ENCODE measurements around the gene TMEM132C. TPM values are rescaled to one million over a fixed set of nuclear protein-coding genes. Genes with fewer than 3 reads are reported as not detected.

TMEM132C gene
- total RNA-seq, 2 experiments from 2014 or later, result not detected

DNA sequence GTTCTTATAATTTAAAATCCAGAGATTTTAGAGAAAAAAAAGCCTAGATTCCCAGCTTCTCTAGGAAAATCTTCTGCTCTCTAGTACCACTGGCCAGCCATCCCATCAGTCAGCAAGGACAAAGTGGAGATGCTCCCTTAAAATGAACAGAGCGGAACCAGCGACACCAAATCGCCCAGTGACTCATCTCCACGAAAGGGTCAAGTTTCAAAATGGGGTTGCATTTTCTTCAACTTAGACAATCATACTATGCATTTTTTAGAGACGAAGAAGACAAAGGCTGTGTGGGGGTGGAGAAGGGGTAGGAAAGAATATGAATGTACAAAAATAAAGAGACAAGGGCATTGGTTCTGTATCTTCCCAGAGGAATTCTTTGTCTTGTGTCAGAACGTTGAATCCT, 344.8 kb downstream of the TMEM132C start:
- Mint-ChIP-seq H3K27ac (no peak overlapping the region), H3K36me3 (ENCODE audit: low read depth) (no peaks in the 10 kb centered on the region), H3K9me3 (no peaks in the 10 kb centered on the region), H3K4me3 (no peak overlapping the region), H3K27me3 (no peaks in the 10 kb centered on the region), H3K4me1 (ENCODE audit: low read depth) (no peaks in the 10 kb centered on the region)
- DNase-seq (no peak), ATAC-seq (no peak)
- intact Hi-C loops (cut with micrococcal nuclease), result no loop called here
- POLR2A ChIA-PET, result no interaction called here
- TF ChIP-seq, protein P1, sequence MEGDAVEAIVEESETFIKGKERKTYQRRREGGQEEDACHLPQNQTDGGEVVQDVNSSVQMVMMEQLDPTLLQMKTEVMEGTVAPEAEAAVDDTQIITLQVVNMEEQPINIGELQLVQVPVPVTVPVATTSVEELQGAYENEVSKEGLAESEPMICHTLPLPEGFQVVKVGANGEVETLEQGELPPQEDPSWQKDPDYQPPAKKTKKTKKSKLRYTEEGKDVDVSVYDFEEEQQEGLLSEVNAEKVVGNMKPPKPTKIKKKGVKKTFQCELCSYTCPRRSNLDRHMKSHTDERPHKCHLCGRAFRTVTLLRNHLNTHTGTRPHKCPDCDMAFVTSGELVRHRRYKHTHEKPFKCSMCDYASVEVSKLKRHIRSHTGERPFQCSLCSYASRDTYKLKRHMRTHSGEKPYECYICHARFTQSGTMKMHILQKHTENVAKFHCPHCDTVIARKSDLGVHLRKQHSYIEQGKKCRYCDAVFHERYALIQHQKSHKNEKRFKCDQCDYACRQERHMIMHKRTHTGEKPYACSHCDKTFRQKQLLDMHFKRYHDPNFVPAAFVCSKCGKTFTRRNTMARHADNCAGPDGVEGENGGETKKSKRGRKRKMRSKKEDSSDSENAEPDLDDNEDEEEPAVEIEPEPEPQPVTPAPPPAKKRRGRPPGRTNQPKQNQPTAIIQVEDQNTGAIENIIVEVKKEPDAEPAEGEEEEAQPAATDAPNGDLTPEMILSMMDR (IDR thresholded peaks at IDR 0.05), result no peak
- CTCF ChIA-PET, result no interaction called here

DNA sequence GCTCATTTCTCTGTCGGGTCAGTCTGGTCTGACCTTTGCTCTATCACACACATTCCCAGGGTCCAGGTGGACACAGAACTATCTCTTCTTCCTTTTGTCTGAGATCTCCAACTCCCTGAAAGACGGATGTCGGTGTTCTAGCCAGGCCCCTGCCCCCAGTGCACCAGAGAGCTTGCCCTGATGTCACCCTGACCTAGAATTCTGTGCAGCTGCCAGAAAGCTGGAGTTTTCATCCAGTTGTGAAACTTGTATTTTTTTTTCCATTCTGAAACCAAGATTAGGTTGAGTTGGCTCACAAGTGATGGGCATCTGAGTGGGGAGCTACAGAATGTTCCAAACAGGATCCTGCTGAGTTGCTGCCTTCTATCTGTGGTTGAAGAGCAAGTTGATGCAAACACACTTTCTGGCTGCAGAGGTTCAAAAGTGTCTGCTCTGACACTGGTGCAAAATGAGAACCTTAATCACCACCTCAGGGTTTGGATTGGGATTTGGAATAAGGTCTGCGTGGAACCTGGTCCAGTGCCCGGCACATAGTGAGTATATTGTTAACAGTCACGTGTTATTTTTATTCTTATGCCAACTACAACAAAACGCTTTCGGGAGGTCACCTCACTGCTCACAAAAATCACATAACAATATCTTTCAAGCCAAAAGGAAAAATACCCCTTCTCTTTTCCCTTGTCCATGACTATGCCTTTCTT, 345.3 kb downstream of the TMEM132C start:
- ATAC-seq, result no peak
- H3K4me1 Mint-ChIP-seq (ENCODE audit: low read depth), result no peaks in the 10 kb centered on the region
- ChIA-PET CTCF (no interaction called here), POLR2A (no interaction called here)
- no peaks in the 10 kb centered on the region for H3K27me3 Mint-ChIP-seq
- no peak overlapping the region for H3K27ac Mint-ChIP-seq
- TF ChIP-seq, protein P1 (IDR thresholded peaks at IDR 0.05), result no peak
- intact Hi-C loops (cut with micrococcal nuclease), result no loop called here
- no peaks in the 10 kb centered on the region for H3K36me3 Mint-ChIP-seq (ENCODE audit: low read depth)
- no peaks in the 10 kb centered on the region for H3K9me3 Mint-ChIP-seq
- H3K4me3 Mint-ChIP-seq, result no peak overlapping the region
- DNase-seq, result no peak

DNA sequence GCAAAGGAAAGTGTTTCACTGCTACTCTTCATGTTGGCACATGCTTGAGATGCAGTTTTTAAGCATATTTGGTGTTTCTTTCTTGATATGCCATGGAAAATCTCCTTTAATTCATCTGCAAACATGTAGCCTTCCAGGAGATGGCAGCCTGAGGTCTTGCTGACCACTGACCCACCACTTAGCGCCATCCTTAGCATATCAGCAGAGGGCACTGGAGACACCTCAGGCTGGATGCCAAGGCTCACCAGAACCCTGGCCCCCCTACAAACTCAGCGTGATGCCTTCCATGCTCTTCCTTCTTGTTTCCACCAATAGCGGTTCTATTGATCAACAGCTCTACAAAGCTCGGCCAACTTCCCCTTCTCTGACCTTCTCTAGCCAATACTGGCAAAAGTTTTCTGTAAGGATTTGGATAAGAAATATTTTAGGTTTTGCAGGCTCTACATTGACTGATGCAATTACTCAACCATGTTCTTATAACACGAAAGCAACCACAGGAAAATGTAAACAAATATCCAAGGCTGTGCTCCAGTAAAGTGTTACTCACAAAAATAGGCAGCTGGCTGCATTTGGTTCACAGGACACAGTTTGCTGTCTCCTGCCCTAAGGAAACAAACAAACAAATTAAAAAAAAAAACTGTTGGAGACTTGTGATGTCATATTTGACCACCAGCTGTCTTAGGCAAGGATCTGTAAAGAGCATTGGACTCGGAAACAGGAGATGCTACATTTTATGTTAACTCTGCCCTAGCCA, 347.0 kb downstream of the TMEM132C start:
- Mint-ChIP-seq H3K4me1 (ENCODE audit: low read depth) (no peaks in the 10 kb centered on the region), H3K27ac (no peak overlapping the region), H3K27me3 (no peaks in the 10 kb centered on the region), H3K36me3 (ENCODE audit: low read depth) (no peaks in the 10 kb centered on the region), H3K9me3 (no peaks in the 10 kb centered on the region), H3K4me3 (no peak overlapping the region)
- ATAC-seq (no peak), DNase-seq (no peak)
- ChIA-PET CTCF (no interaction called here), POLR2A (no interaction called here)
- TF ChIP-seq, protein P1 (IDR thresholded peaks at IDR 0.05), result no peak
- intact Hi-C loops (cut with micrococcal nuclease), result no loop called here

DNA sequence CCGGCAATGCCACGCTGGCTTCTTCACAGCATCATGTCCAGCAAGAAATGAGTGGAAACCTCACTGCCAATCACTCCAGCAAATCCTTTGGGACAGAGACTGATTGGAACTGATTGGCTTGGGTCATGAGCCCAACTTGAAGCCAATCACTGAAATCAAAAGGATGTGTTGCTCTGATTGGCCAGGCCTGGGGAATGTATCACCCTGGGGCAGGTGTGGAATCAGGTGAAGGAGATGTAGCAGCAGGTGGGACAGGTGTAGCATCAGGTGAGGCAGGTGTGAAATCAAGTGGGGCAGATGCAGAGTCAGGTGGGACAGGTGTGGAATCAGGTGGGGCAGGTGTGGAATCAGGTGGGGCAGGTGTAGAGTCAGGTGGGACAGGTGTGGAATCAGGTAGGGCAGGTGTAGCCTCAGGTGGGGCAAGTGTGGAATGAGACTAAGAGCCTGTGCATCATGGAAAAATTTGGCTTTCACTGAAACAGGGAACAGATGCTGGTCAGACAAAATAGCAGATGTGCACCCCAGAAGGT, 350.4 kb downstream of the TMEM132C start:
- H3K27ac Mint-ChIP-seq, result no peak overlapping the region
- no peak overlapping the region for H3K4me3 Mint-ChIP-seq
- H3K27me3 Mint-ChIP-seq, result no peaks in the 10 kb centered on the region
- ChIA-PET CTCF (no interaction called here), POLR2A (no interaction called here)
- ATAC-seq (no peak), DNase-seq (no peak)
- no peaks in the 10 kb centered on the region for H3K36me3 Mint-ChIP-seq (ENCODE audit: low read depth)
- no peaks in the 10 kb centered on the region for H3K9me3 Mint-ChIP-seq
- intact Hi-C loops (cut with micrococcal nuclease), result no loop called here
- TF ChIP-seq, protein P1 (IDR thresholded peaks at IDR 0.05), result no peak
- H3K4me1 Mint-ChIP-seq (ENCODE audit: low read depth), result no peaks in the 10 kb centered on the region

DNA sequence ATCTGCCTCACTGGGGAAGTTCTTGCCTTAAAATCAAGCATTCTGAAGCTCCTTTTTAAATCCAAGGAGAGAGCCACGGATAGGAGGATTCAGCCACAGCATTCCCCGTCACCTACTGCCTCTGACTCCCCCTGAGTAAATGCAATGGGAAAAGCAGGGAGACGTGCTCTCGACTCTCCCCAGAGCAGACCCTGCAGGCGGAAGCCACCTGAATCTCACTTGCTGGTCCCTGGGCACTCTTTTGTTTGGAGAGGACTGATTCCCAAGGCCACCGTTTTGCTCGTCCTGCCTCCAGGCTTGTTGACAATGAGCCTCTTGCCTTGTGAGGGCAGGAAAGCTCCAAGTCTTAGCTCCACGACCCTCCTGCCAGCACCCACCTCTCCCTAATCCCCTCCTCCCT, 352.3 kb downstream of the TMEM132C start:
- Mint-ChIP-seq H3K9me3 (no peaks in the 10 kb centered on the region), H3K27ac (no peak overlapping the region), H3K4me3 (no peak overlapping the region), H3K27me3 (no peaks in the 10 kb centered on the region), H3K36me3 (ENCODE audit: low read depth) (no peaks in the 10 kb centered on the region), H3K4me1 (ENCODE audit: low read depth) (no peaks in the 10 kb centered on the region)
- ATAC-seq (no peak), DNase-seq (no peak)
- intact Hi-C loops (cut with micrococcal nuclease), result no loop called here
- ChIA-PET POLR2A (no interaction called here), CTCF (no interaction called here)
- TF ChIP-seq, protein P1 (IDR thresholded peaks at IDR 0.05), result no peak

Measured in activated CD8-positive, alpha-beta T cell treated with anti-CD3 and anti-CD28 coated beads for 36 hours (primary cell).